Hepatocyte (in vitro differentiated cells): ENCODE data around the gene ADAMTS2. TPM values are rescaled to one million over a fixed set of nuclear protein-coding genes. Genes with fewer than 3 reads are reported as not detected.

Experiments
- DNase-seq: peaks from one replicate; pipeline ENCODE4 v3.0.0-alpha.2; 2016; ENCODE audit warnings: low spot score
- H2AFZ ChIP-seq: fragments of 200-600 bp; sonication (generic); 2 replicates; pipeline ENCODE4 v1.6.0; 2016; ENCODE audit warnings: antibody characterized with exemption, mild to moderate bottlenecking
- H3K27ac ChIP-seq: fragments of 200-600 bp; sonication (generic); 2 replicates; pipeline ENCODE4 v1.5.1; 2016; ENCODE audit warnings: mild to moderate bottlenecking
- H3K27me3 ChIP-seq: fragments of 200-600 bp; sonication (generic); 2 replicates; pipeline ENCODE4 v1.6.1; 2016
- H3K36me3 ChIP-seq: fragments of 200-600 bp; sonication (generic); replicated peaks from 2 replicates; pipeline ENCODE4 v1.5.1; 2016; ENCODE audit warnings: low read depth; ENCODE audit not compliant: insufficient read depth
- H3K4me1 ChIP-seq: fragments of 200-600 bp; sonication (generic); 2 replicates; pipeline ENCODE4 v1.5.1; 2016; ENCODE audit warnings: mild to moderate bottlenecking, moderate library complexity; ENCODE audit not compliant: insufficient read depth
- H3K4me2 ChIP-seq: fragments of 200-600 bp; sonication (generic); 2 replicates; pipeline ENCODE4 v1.6.0; 2016
- H3K4me3 ChIP-seq: fragments of 200-600 bp; sonication (generic); 2 replicates; pipeline ENCODE4 v1.5.1; 2016; ENCODE audit warnings: mild to moderate bottlenecking
- H3K79me2 ChIP-seq: fragments of 200-600 bp; sonication (generic); 2 replicates; pipeline ENCODE4 v1.6.0; 2017; ENCODE audit warnings: mild to moderate bottlenecking
- H3K9me2 ChIP-seq: fragments of 200-600 bp; sonication (generic); replicated peaks from 2 replicates; pipeline ENCODE4 v1.6.0; 2017; ENCODE audit warnings: mild to moderate bottlenecking; ENCODE audit not compliant: insufficient read depth
- H3K9me3 ChIP-seq: fragments of 200-600 bp; sonication (generic); 2 replicates; pipeline ENCODE4 v1.5.1; 2016; ENCODE audit warnings: low read depth, mild to moderate bottlenecking
- H4K20me1 ChIP-seq: fragments of 200-600 bp; sonication (generic); 2 replicates; pipeline ENCODE4 v1.6.0; 2016; ENCODE audit warnings: mild to moderate bottlenecking; ENCODE audit not compliant: insufficient read depth, poor library complexity, severe bottlenecking
- EZH2 ChIP-seq: fragments of 200-600 bp; sonication (generic); IDR thresholded peaks from 2 replicates; pipeline ENCODE4 v1.6.1; 2016; ENCODE audit warnings: antibody characterized with exemption, mild to moderate bottlenecking, borderline replicate concordance
- EZH2phosphoT487 ChIP-seq: fragments of 200-600 bp; sonication (generic); IDR thresholded peaks from one replicate; pipeline ENCODE4 v1.6.1; 2018; ENCODE audit warnings: antibody characterized with exemption, mild to moderate bottlenecking, low read depth, moderate library complexity; ENCODE audit not compliant: unreplicated experiment, severe bottlenecking
- WGBS: methylation state at CpG from one replicate; pipeline ENCODE4 v1.1.6; 2016; ENCODE audit warnings: low lambda C conversion rate; ENCODE audit errors: missing lambda C conversion rate; 5-methylcytosine and 5-hydroxymethylcytosine counted together
- polyA plus RNA-seq: library from polyadenylated mRNA; unstranded; fragments of >200 nt; fragmentation: Nextera tagmentation; extraction: Ambion mirVana; gene quantifications from 2 replicates; pipeline ENCODE4 v1.2.1, GENCODE V29; 2016
- total RNA-seq: library from RNA; depleted of rRNA; stranded (reverse); fragments of >200 nt; gene quantifications from 2 replicates; pipeline ENCODE4 v1.2.3, GENCODE V29; 2014
- TF ChIP-seq, protein P1 (sequence below): fragments of 200-600 bp; sonication (generic); IDR thresholded peaks from 2 replicates; pipeline ENCODE4 v1.5.1; 2016; ENCODE audit warnings: antibody characterized with exemption, mild to moderate bottlenecking; ENCODE audit not compliant: poor library complexity

The ADAMTS2 gene
- total and polyA plus RNA-seq, 2 experiments from 2014 or later = 55.4 to 78.8 TPM

DNA sequence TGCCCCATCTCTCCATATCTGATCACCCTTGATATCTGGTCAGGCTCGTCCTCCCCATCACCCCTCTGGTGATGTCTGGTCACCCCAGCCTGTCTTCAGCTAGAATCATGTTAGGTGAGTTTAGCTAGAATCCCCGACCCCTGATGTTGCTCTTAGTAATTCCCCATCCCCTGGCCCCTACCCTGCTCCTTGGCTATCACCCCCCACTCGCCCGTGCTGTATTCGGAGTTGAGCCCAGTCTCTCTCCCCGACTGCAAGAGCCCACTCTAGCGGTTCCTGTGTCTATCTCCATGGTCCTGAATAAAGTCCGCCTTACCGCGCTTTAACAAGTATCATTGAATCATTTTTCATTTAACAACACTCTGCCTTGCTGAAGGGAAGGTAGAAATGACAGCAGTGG lies 33.7 kb downstream of the ADAMTS2 start:
- Histone ChIP-seq H3K36me3 (no peaks in the 10 kb centered on the region), H3K4me2 (no peak overlapping the region), H3K9me2 (no peaks in the 10 kb centered on the region), H3K4me3 (no peak overlapping the region), H3K79me2 (peaks cover 8% of the 10 kb centered on the region), H4K20me1 (no peaks in the 10 kb centered on the region), H3K27me3 (no peaks in the 10 kb centered on the region), H3K27ac (no peak overlapping the region), H3K9me3 (no peaks in the 10 kb centered on the region), H3K4me1 (peaks cover 9% of the 10 kb centered on the region), H2AFZ (no peak overlapping the region)
- TF ChIP-seq, protein P1, sequence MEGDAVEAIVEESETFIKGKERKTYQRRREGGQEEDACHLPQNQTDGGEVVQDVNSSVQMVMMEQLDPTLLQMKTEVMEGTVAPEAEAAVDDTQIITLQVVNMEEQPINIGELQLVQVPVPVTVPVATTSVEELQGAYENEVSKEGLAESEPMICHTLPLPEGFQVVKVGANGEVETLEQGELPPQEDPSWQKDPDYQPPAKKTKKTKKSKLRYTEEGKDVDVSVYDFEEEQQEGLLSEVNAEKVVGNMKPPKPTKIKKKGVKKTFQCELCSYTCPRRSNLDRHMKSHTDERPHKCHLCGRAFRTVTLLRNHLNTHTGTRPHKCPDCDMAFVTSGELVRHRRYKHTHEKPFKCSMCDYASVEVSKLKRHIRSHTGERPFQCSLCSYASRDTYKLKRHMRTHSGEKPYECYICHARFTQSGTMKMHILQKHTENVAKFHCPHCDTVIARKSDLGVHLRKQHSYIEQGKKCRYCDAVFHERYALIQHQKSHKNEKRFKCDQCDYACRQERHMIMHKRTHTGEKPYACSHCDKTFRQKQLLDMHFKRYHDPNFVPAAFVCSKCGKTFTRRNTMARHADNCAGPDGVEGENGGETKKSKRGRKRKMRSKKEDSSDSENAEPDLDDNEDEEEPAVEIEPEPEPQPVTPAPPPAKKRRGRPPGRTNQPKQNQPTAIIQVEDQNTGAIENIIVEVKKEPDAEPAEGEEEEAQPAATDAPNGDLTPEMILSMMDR = no peak
- TF ChIP-seq EZH2 (no peak), EZH2phosphoT487 (no peak)
- no peak for DNase-seq
- WGBS = 92% methylated on average over 10 of the region's 10 CpGs

DNA sequence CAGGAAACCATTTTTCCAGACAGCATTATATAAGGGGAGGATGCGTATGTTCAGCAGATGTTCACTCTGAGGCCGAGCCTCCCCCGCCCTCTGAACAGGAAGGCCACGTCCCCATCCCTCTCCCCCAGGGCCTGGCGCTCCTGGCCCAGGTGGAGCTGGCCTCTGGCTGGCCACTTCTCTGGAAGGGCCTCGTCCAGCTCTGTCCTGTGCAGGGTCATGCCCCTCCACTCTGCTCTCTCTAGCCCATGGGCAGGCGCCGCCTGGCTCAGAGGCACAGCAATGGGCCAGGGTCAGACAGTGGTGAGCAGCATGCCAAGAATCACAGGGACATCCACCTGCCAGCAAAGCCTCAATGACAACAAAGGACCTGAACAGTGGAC lies 34.2 kb downstream of the ADAMTS2 start:
- no peaks in the 10 kb centered on the region for H3K36me3 ChIP-seq
- no peaks in the 10 kb centered on the region for H3K9me3 ChIP-seq
- no peaks in the 10 kb centered on the region for H3K9me2 ChIP-seq
- peaks cover 8% of the 10 kb centered on the region for H3K79me2 ChIP-seq
- no peak overlapping the region for H3K4me3 ChIP-seq
- H3K4me2 ChIP-seq = no peak overlapping the region
- DNase-seq = no peak
- WGBS = 91% methylated on average over 8 of the region's 8 CpGs
- no peaks in the 10 kb centered on the region for H4K20me1 ChIP-seq
- H3K27ac ChIP-seq = no peak overlapping the region
- TF ChIP-seq EZH2 (no peak), EZH2phosphoT487 (no peak)
- TF ChIP-seq, protein P1 = no peak
- peaks cover 9% of the 10 kb centered on the region for H3K4me1 ChIP-seq
- no peaks in the 10 kb centered on the region for H3K27me3 ChIP-seq
- H2AFZ ChIP-seq = no peak overlapping the region

DNA sequence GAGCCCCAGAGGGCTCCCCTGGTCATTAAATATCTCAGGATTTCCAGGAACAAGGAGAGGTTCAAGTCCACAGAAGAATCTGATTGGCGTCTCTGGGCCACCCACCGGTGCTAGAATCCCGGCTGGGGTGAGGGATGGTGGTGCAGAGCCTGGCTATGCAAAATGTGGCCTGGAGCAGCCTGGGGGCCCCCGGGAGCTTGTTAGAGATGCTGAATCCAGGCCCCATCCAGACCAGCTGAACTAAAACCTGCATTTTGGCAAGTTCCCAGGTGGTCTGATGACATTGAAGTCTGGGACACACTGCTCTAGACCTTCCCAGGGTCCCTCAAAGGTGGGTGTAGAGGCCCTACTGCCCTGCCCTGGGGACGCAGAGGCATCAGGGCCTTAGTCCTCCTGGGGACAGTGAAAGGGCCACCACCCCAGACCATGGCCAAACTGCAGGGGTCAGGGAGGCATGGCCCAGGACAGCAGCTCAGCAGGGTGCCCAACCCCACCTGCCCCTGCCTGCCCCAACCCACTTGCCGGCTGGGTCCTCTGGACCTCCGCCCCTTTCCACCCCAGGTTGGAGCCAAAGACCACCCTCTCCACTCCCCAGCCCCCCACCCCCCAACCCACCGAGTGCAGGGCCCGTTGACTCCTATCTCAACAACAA lies 34.7 kb downstream of the ADAMTS2 start:
- Histone ChIP-seq H3K27ac (no peak overlapping the region), H3K9me2 (no peaks in the 10 kb centered on the region), H3K36me3 (no peaks in the 10 kb centered on the region), H3K4me3 (no peak overlapping the region), H4K20me1 (no peaks in the 10 kb centered on the region), H3K4me2 (no peak overlapping the region), H2AFZ (no peak overlapping the region), H3K27me3 (no peaks in the 10 kb centered on the region), H3K79me2 (peaks cover 8% of the 10 kb centered on the region), H3K4me1 (peaks cover 9% of the 10 kb centered on the region), H3K9me3 (no peaks in the 10 kb centered on the region)
- 83% methylated on average over 9 of the region's 9 CpGs for WGBS
- TF ChIP-seq, protein P1 = no peak
- DNase-seq = no peak
